ENCODE data around the gene SDC1.
"Not testable (repeated sequence)": the region's sequence is repeated elsewhere in the genome, so short reads cannot be mapped to it uniquely, and the experiment has no call there.

The SDC1 gene

DNA sequence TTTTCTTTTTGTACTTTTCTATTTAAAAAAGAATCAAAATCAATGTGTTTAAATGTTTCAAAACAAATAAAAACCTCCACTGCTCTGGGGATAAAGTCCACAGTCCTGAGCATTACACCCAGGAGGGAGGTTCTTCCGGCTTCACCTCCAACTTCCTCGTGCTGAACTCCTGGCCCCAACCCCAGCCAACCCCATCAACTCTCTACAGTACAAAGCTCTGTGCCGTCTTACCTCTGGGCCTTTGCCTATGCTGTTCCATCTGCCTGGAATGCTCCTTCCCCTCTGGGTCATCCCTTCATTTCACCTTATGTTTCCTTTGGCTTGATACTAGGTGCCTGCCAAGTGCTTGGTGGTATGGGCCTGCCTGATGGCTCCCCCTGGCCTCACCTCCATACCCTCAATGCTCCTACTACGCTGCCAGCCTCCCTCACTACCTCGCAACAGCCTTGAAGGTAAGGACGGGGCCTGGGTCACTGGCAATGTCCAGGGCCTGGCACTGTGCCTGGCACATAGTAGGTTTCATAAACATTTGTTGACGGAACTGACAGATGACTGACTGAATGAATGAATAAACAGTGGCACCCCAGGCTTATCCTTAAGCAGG is 28.8 kb downstream of the SDC1 start:
- DNase-seq, result no peak

DNA sequence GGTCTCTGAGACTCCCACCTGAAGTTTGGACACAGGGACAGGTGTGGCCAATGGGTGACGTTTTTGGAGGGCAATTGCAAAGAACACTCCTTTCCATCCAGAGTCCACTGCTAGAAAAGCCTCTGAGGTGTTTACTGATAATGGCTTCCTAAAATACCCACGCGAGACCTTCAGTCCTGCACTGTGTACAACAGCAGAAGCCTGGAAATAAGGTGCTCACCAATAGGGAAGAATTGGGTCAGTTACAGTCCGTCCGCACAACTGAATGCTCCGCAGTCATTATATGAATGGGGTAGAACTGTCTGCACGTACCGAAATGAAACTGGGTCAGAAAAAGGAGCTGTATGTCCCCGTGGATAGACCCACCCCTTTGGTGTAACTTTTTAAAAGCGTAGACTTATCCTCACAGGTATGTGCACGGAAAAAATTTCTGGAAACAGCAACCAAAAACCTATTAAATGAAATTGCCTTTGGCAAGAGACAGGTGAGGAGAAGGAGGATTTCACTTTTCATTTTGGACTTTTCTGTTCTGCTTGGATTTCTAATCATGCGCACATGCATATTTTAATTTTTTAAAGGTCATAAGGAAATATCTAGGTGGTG is 29.4 kb downstream of the SDC1 start:
- DNase-seq, result no peak

DNA sequence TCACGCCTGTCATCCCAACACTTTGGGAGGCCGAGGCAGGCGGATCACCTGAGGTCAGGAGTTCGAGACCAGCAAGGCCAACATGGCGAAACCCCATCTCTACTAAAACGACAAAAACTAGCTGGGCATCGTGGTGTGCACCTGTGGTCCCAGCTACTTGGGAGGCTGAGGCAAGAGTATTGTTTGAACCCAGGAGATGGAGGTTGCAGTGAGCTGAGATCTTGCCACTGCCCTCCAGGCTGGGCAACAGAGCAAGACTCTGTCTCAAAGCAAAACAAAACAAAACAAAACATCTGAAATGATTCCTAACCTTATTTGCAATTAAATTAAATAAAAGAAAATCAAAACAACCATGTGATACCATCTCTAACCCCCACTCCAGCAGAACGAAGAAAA is 29.9 kb downstream of the SDC1 start:
- not testable (repeated sequence) for DNase-seq

DNA sequence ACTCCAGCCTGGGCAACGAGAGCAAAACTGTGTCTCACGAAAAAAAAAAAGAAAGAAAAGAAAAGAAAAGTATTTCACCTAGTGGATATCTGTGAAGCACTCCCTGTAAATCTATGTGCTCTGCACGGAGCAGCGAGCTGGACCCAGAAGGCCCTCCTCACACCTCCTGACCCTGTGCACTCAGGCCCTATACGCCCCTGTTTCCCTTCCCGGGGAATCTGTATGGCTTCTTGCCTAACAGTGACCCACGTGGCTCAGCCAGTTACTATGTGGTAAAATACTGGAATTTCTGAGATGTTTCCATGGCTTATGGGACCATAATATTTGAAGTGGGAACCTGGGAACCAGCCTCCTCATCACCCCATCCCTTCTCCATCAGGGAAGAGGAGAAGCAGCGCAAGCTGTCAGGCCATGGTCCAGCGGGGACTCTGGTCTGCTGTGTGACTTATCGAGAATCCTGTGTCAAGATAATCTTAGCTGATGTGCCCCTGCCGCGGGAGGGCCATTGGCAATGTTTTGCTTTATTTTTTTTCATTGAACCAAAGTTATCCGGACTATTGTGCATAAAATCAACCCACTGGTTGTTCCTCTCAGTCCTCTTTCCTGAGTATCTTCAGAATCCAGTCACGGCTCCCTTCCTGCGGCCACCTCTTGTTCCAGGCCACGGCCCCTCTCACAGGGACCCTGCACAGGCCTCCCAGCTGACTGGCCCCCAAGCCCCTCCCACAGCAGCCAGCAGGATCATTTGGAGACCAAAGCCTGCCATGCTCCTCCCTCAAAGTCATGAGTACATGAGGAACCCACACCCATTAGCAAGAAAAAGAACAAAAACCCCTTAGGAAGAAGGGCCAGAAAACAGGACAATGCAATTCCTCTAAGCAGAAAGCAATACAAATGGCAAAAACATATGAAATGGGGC is 30.6 kb downstream of the SDC1 start:
- no peak for DNase-seq

DNA sequence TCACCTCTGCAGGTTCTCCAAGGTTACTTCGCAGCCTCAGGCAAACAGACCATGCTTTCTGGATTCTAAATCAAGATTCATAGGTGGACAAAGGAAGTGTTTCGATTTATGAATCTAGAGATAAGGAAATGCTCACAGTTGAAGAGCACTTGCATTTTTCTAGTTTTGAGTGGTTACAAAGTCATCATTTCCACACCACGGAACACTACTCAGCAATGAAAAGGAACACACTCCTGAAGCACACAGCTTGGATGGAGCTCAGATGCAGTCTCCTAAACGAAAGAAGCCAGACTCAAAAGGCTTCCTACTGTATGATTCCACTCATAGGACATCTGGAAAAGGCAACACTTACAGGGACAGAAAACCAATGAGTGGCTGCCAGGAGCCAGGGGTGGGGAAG is 31.7 kb downstream of the SDC1 start:
- DNase-seq, result no peak

DNA sequence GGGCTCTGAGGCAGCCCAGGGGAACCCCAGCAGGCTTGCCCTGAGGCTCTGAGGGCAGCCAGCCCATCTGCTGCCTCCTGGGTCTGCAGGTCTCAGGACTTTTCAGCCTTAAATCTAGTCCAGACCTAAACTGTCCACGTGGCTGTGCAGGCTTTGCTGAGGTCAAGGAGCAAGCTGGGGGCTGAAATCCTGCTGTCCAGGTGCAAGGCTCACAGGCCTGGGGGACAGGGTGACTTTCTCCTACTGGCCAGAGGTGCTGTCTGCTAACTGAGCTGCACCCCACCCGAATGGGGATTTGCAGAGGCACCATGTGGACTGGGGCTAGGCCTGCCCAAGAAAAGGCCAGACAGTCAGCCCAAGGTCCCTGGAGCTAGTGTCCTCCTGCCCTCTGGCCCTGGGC is 32.1 kb downstream of the SDC1 start:
- DNase-seq, result no peak

DNA sequence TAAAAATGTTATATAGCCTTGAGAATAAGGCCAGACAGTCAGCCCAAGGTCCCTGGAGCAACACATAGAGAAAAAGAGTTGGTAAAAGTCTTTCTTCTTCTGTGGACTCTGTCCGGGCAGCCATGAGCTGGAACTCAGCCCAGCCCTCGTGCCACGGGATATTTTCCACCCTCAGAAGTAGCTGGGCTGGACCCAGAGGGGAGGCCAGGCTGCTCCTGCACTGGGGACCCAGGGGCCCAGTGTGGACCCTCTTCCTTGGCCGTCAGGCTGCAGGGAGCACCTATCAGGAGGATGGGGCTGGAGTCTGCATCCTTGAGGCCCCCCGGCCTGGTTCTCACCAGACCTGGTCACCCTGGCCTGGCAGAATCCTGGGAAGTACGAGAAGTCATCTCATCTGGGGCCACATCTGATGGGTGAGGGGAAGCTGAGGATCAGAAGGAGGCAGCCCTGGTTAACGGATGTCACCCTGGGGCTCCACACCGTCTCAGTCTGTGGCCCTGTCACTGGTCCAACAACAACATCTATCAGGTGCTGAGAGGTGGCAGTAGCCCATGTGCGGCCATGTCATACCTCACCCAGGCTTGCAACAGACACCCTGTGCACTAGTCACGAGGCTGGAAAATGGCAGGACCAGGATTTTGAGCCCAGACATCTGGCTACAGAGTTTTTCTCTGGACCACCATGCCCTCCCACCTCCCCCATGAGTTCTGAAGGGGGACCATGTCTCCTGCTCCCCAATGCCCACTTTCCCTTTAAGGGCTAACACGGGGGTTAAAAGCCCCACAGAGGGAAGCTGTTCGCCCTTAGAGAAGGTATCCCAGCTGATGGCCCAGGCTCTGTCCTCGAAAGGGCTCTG is 33.0 kb downstream of the SDC1 start:
- DNase-seq, result no peak

DNA sequence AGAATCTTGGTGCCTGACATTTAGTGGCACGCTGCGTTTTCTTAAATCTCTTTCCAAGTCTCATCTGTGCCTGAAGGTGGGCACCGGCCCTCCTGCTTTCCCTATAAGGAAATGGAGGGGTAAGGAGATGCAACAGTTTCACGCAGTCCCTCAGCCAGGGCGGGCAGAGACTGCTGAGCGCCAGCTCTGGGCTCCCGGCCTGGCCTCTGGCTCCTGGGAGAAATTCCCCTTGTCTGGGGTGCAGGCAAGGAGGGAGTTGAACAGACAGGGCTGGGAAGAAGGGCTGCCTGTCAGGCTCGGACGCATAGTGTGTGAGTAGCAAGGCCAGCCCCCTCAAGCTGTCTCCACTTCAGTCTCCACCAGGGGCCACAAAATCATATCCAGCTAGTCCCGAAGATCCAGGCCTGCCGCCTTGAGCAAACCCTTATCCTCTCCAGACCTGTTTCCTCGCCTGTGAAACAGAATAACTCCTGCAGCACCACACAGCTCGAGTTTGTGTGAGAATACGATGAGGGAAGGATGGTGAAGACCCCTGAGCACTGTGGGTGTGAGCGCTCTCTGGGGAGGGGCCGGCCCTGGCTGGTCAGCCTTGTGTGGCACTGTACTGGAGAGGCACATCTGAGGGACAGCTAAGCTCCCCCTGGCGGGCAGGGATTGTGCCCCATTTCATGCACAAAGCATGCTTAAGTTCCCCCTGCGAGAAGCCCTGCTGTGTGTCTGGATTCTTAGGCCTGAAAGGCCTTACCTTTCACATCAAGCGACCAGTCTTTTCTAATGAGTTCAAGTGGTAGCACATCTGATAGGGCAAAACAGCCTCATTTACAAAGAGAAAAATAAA is 33.8 kb downstream of the SDC1 start:
- DNase-seq, result no peak

DNA sequence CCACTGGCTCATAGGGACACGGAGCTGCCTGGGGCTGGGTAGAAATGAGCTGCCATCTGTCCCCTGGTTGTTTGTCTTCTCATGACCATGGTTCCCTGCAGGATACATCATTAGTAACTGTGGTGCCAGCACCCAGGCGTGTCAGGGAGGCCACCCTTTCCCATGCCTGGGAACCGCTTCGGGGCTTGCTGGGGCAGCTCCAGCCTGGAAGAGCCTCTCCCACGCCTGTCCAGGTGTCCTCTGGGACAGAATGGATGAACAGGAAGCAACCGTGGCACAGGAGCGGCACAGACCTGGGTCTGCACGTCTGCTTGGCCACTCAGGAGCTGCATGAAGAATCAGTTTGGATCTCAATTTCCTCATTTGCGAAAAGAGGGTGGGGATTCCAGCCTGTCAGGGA is 34.8 kb downstream of the SDC1 start:
- no peak for DNase-seq

DNA sequence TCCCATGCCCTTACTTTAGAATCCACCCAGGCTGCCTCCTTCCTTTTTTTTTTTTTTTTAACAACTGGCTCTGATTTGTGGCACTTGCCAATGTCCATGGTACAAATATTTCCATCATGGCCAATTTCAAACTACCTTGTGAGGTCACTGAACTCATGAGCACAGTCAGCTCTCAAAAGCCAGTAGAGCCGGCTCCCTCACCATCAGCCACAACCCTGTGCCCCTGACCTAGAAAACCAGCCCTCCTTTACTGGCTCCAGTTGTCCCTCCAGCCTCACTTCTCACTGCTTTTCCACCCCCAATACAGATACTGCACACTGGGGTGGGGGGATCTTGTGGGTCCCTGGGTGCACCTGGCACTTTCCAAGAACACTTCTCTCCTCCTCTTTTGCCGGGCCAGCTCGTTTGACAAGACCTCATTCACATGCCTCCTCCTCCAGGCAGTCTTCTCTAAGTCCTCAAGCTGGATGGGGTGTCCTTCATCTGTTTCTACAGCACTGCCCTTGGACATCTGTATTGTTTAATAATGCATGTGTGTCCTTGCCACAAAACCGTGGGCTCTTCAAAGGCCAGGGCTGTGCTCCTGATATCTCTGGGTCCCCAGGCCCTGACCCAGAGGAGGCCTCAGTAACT is 35.5 kb downstream of the SDC1 start:
- no peak for DNase-seq

DNA sequence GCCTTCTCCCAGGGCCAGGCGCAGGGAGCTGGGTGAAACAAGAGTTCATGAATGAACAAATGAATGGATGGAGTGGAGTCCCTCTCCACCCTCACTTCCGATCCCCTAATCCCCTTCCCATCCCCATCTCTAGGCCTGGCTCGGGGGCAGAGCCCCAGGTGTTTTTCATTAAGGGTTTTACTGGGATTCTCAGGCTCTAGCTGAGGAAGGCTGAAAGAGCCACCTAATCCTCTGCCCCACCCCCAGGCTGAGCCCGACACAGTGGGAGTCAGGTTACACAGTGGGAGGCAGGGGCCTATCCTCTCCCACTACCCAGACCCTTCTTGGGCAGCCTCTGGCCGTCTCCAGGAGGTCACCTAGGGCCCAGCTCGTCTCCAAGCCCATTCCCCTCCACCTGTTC is 36.1 kb downstream of the SDC1 start:
- no peak for DNase-seq

DNA sequence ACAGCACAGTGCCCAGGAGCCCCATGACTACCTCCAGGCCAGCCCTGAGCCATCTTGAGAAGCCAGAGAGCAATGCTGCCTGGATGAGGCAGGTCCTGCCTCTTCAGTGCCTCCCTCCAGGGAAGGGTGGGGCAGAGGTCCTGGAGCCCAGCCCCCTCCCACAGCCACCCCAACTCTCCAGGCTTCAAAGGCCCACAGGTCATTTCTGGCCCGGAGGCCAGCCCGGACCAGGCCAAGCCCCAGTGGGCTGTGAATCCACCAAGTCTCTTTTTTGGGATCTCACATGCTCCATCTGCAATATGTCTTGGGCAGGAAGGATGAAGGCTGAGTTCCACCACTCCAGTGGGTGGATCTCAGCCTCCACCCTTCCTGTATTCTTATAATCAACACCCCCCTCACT is 36.7 kb downstream of the SDC1 start:
- no peak for DNase-seq

DNA sequence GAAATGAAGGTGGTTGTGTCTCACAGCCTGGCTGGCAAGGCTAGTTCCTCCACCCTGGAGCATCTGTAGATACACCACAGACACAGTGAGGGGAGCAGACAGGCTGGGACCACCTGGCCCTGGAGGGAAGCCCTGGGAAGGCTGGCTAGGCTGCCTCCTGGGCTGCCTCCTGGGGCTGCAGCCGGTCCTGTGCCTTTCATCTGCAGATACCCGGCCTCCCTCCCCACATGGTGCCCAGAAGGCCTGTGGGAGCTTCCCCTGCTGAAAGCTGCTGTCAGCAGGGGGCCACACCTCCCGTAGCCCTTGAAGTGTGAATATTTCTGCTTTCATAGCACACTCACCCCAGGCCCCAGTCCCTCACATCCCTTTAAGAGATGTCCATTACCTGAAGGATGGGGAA is 37.6 kb downstream of the SDC1 start:
- DNase-seq, result no peak

DNA sequence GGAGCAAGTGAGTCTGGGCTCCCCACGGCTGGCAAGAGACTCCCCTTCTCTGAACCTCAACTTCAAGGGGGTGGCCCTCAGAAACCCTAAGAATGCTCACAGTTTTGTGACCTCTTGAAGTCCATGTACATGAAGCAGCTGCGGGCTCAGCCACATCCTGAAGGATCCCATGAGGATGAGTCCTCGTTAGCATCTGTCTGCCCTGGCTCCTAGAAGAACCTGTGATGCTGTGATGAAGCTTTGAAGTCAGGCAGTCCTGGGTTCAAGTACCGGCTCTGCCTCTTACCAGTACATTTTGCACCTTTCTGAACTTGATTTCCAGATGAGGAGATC is 38.1 kb downstream of the SDC1 start:
- no peak for DNase-seq

DNA sequence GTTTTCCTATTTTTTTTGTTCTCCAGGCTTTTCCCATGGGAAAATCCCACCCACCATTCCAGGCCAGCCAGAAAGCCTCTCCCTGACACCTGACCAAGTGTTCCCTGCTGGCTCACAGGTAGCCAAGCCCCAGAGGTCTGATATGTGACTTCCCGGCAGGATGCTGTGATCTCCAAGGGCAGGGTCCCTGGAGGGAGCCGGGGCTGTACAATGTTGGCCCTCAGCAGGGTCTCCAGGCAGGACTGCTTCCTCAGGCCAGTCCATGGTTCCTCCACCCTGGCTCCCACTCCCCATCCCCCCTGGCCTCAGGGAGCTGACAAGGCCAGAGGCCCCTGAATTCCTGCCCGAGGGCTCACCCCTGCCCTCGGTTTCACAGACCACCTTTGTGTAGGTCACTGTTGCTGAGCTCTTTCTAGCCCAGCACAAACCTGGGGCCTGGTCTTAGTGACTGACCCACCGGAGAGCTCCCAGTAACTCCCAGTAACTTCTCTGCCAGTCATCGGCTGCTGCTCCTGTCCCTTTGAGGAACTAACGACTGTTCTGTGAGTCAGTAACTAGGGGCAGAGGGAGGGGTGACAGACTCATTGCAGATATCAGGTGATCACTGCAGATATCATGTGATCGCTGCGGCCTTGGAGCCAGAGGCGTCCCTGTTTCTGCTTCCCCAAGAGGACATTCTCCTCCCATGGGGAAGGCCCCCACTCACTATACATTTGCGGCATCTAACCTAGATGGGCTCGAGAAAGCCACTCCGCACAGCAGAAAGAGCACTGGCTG is 38.7 kb downstream of the SDC1 start:
- DNase-seq, result no peak

DNA sequence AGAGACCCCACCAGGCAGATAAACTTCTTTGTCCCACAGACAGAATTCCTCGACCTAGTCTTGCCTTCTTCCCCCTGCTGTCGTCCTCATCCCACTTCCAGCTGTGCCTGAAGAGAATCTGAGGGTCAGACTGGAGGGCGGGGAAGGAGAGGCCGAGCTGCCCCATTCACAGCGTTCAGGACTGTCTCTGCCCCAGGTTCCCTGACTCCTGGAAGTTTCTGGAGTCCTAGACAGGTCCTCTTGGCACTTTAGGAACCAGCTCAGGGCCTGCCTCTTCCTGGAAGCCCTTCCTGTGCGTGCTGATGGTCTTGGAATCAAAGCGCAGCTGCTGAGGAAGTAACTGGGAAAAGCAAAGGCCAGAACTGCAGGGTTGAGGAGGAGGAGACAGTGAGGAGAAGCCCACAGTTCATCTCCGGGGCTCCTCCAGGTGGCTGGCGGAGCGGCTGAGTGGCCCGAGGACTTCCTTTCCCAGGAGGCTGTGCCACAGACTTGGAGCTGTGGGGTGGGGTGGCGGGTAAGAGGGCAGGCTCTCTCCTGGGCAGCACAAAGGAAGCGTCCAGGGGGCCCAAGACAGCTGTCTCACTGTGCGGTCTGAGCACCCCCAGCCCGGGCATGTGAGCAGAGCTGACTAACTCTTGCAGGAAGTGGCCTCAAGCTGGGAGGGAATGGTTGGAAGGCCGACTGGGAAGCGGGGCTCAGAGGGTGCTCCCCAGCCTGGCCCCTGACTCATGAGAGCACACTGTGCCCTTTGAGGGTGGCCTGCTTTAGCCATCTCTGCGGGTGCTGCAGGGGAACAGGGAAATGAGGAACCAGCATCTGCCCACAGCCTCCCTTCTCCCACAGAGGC is 39.5 kb downstream of the SDC1 start:
- DNase-seq, result no peak

DNA sequence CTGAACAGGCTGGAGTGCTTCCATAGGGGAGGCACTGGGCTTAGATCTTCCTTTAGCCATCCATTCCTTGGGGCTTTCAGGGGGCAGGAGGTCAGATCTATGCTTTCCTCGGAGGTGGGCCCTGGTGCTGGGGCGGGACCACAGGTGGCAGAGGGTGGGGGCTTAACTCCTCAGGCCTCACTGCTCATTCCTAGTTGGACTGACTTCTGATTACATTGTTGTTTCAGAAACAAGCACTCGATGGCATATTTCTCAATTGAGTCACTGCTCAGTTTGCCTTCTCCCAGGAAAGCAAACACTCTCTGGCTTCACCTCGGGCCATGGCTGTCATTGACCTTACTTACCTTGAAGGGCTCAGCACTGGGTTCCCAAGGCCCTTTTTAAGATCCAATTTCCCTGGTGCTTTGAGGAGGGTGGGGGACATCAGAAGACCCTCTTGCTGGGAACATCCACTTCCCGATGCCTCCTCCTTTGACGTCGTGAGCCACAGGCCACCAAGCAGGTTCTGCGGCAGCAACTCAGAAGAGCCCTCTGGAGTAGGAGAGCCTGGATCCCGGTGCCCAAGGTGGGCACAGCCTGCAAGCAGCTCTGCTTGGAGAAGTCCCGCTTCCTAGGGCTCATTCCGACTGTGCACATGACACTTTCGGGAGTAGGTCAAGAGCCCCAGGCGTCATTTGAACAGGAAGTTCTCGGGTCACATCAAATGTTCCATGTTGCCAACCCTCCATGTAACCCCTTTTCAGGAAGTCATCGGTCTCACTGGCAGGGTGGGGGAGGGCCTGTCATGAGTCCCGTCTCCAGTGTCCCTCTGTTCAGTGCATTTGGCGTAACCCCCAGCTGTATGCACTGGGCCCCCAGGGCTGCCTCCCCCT is 40.6 kb downstream of the SDC1 start:
- DNase-seq, result no peak

DNA sequence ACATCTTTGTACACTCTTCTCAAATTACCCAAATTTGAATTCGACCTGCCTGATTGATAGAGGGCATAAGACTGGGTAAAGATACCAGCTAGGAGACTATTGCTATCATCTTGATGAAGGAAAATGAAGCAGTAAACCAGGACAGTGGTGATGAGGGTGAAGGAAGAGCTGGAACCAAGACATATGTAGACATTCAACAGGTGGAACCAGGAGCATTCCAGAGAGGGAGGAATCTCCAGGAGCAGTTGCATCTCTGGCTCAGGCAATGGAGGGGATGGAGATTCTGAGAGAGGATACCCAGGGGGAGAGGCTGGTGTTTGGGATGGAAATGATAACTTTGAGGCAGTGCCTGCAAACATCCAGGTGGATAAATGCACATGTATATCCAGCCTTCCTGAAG is 41.6 kb downstream of the SDC1 start:
- DNase-seq, result no peak
